GM19372 (cell line): ENCODE measurements around the gene RHEB.

Experiments used
- ATAC-seq: cut with Tn5 transposase; IDR thresholded peaks from one replicate; pipeline ENCODE4 v1.9.1; 2021; ENCODE audit warnings: mild to moderate bottlenecking, low read depth, moderate library complexity; ENCODE audit not compliant: unreplicated experiment

RHEB gene

GRCh38 chr7:151423226-151423625 is 96.5 kb downstream of the RHEB start:
- ATAC-seq: no peak

GRCh38 chr7:151422212-151422611 is 97.5 kb downstream of the RHEB start:
- no peak for ATAC-seq

GRCh38 chr7:151420144-151420543 is 99.6 kb downstream of the RHEB start:
- no peak for ATAC-seq

- ATAC-seq: no peak
These were observed 102.8 kb downstream of the RHEB start for GRCh38 chr7:151416941-151417315.

GRCh38 chr7:151416112-151416940 is 103.4 kb downstream of the RHEB start:
- ATAC-seq: no peak
